Neuronal stem cell (in vitro differentiated cells): ENCODE results near the gene FBXW7.

Experiments
- DNase-seq: peaks from one replicate; pipeline ENCODE4 v3.0.0-alpha.2; 2013; ENCODE audit warnings: low spot score
- H2AFZ ChIP-seq: one replicate; pipeline ENCODE4 v1.6.1; 2013; ENCODE audit warnings: mild to moderate bottlenecking, low read length, inconsistent platforms
- H2AK5ac ChIP-seq: 2 replicates; pipeline ENCODE4 v1.6.1; 2013; ENCODE audit warnings: low read depth, mild to moderate bottlenecking, inconsistent platforms, low read length, moderate library complexity, mixed read lengths
- H2BK120ac ChIP-seq: 2 replicates; pipeline ENCODE4 v1.6.1; 2013; ENCODE audit warnings: low read depth, mild to moderate bottlenecking, inconsistent platforms, low read length, moderate library complexity, mixed read lengths
- H2BK12ac ChIP-seq: one replicate; pipeline ENCODE4 v1.6.1; 2013; ENCODE audit warnings: low read length, inconsistent platforms
- H2BK15ac ChIP-seq: 2 replicates; pipeline ENCODE4 v1.6.1; 2013; ENCODE audit warnings: mild to moderate bottlenecking, low read length, inconsistent platforms, mixed read lengths
- H2BK5ac ChIP-seq: one replicate; pipeline ENCODE4 v1.6.1; 2013; ENCODE audit warnings: inconsistent platforms, mild to moderate bottlenecking, low read length, moderate library complexity
- H3K14ac ChIP-seq: one replicate; pipeline ENCODE4 v1.6.1; 2013; ENCODE audit warnings: low read length, inconsistent platforms
- H3K18ac ChIP-seq: 2 replicates; pipeline ENCODE4 v1.6.1; 2013; ENCODE audit warnings: low read length, inconsistent platforms
- H3K23ac ChIP-seq: 2 replicates; pipeline ENCODE4 v1.6.1; 2013; ENCODE audit warnings: low read depth, mild to moderate bottlenecking, mixed read lengths, low read length, inconsistent platforms; ENCODE audit not compliant: poor library complexity
- H3K27ac ChIP-seq: replicated peaks from 3 replicates; pipeline ENCODE4 v1.5.1; 2013; ENCODE audit warnings: low read length, inconsistent platforms
- H3K27me3 ChIP-seq, 3 experiments: 2 replicates each; pipeline ENCODE4 v1.6.1; 2013; ENCODE audit warnings: low read length in 3 of 3, mild to moderate bottlenecking in 2 of 3, inconsistent platforms in 1 of 3, low read depth in 1 of 3, mixed read lengths in 1 of 3, moderate library complexity in 1 of 3; ENCODE audit not compliant: control insufficient read depth in 3 of 3, insufficient read depth in 3 of 3
- H3K36me3 ChIP-seq, 2 donors: replicated peaks in 1 of 2; 2 replicates each; pipeline ENCODE4 v1.6.1; 2013; ENCODE audit warnings: low read length in 2 of 2; ENCODE audit not compliant: control insufficient read depth in 2 of 2, insufficient read depth in 2 of 2
- H3K4ac ChIP-seq: 2 replicates; pipeline ENCODE4 v1.6.1; 2013; ENCODE audit warnings: inconsistent platforms, mild to moderate bottlenecking, low read length, moderate library complexity
- H3K4me1 ChIP-seq, 2 donors: 1 replicate in 1 of 2; 2 replicates in 1 of 2; pipeline ENCODE4 v1.6.1; 2013; ENCODE audit warnings: low read length in 2 of 2, low read depth in 1 of 2; ENCODE audit not compliant: control insufficient read depth in 2 of 2, insufficient read depth in 1 of 2
- H3K4me2 ChIP-seq: one replicate; pipeline ENCODE4 v1.6.1; 2013; ENCODE audit warnings: mild to moderate bottlenecking, low read length, inconsistent platforms; ENCODE audit not compliant: insufficient read depth, poor library complexity, severe bottlenecking
- H3K4me3 ChIP-seq, 2 donors: 2 replicates each; pipeline ENCODE4 v1.5.1; 2013; ENCODE audit warnings: low read length in 2 of 2, mild to moderate bottlenecking in 2 of 2, inconsistent platforms in 1 of 2, moderate library complexity in 1 of 2
- H3K79me1 ChIP-seq: one replicate; pipeline ENCODE4 v1.6.1; 2013; ENCODE audit warnings: low read depth, mild to moderate bottlenecking, inconsistent platforms, low read length, moderate library complexity
- H3K9ac ChIP-seq: one replicate; pipeline ENCODE4 v1.6.1; 2013; ENCODE audit warnings: mild to moderate bottlenecking, low read depth, low read length, inconsistent platforms; ENCODE audit not compliant: poor library complexity
- H3K9me3 ChIP-seq, 2 donors: replicated peaks in 1 of 2; 2 replicates each; pipeline versions ENCODE3 to v1.6.1; 2013; ENCODE audit warnings: low read length in 2 of 2, mild to moderate bottlenecking in 2 of 2, inconsistent platforms in 1 of 2, low read depth in 1 of 2, mixed read lengths in 1 of 2, moderate library complexity in 1 of 2; ENCODE audit not compliant: control insufficient read depth in 2 of 2, insufficient read depth in 1 of 2
- H4K8ac ChIP-seq: one replicate; pipeline ENCODE4 v1.6.1; 2013; ENCODE audit warnings: low read depth, mild to moderate bottlenecking, inconsistent platforms, low read length, moderate library complexity
- H4K91ac ChIP-seq: one replicate; pipeline ENCODE4 v1.6.1; 2013; ENCODE audit warnings: low read length, low read depth, mild to moderate bottlenecking, inconsistent platforms; ENCODE audit not compliant: poor library complexity
- WGBS, 2 donors: extraction: QIAGEN DNeasy Blood & Tissue Kit; methylation state at CpG; one replicate each; pipeline ENCODE4 v1.1.7; 2013; ENCODE audit warnings: missing lambda C conversion rate in 2 of 2, mixed read lengths in 1 of 2; ENCODE audit not compliant: insufficient read length in 2 of 2, insufficient replicate concordance in 1 of 2; ENCODE audit errors: extremely low coverage in 2 of 2; 5-methylcytosine and 5-hydroxymethylcytosine counted together

FBXW7 gene

GRCh38 chr4:152290366-152290921, 245.4 kb downstream of the FBXW7 start:
- Histone ChIP-seq H3K79me1 (no peaks in the 10 kb centered on the region), H3K23ac (no peak overlapping the region), H3K18ac (no peak overlapping the region), H2BK12ac (no peak overlapping the region), H3K9ac (no peak overlapping the region), H4K91ac (no peak overlapping the region), H4K8ac (no peak overlapping the region), H2BK15ac (no peak overlapping the region), H3K4me1 (no peaks in the 10 kb centered on the region), H3K36me3 (no peaks in the 10 kb centered on the region), H2BK5ac (no peak overlapping the region), H3K27me3 (peaks cover 0 to 14% (median 0%) of the 10 kb centered on the region in 3 experiments), H3K4ac (no peak overlapping the region), H3K27ac (no peak overlapping the region), H3K9me3 (no peaks in the 10 kb centered on the region), H3K14ac (no peak overlapping the region), H3K4me2 (no peak overlapping the region), H2BK120ac (no peak overlapping the region), H2AK5ac (no peak overlapping the region), H3K4me3 (no peak overlapping the region), H2AFZ (no peak overlapping the region)
- WGBS, 2 donors = no CpG with 5 or more reads among the region's 3 CpGs
- DNase-seq = no peak

DNA sequence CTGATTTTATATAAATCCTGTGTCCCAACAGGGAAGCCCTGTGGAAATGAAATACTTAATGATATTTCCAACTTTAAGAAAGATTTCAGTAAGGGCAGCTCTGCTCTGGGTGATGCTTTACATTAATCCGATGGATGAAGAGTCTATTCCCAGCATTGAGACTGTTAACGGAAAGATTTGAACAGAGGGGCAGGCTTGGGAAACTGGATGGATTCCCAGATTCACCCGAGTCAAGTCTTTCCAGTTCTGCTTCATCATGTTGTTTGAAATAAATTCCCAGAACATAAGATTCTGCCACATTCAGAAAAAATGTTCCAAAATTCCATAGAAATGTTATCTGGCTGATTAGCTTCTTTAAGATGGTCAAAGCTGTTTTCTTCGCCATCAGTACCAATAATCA, 246.0 kb downstream of the FBXW7 start:
- Histone ChIP-seq H2BK120ac (no peak overlapping the region), H3K4me1 (no peaks in the 10 kb centered on the region), H2BK15ac (no peak overlapping the region), H3K27me3 (peaks cover 0 to 9% (median 0%) of the 10 kb centered on the region in 3 experiments), H4K8ac (no peak overlapping the region), H3K9ac (no peak overlapping the region), H3K79me1 (no peaks in the 10 kb centered on the region), H4K91ac (no peak overlapping the region), H3K14ac (no peak overlapping the region), H3K36me3 (no peaks in the 10 kb centered on the region), H3K4me2 (no peak overlapping the region), H2AK5ac (no peak overlapping the region), H3K27ac (no peak overlapping the region), H3K4ac (no peak overlapping the region), H3K9me3 (no peaks in the 10 kb centered on the region), H2BK12ac (no peak overlapping the region), H2AFZ (no peak overlapping the region), H3K23ac (no peak overlapping the region), H3K18ac (no peak overlapping the region), H3K4me3 (no peak overlapping the region), H2BK5ac (no peak overlapping the region)
- DNase-seq = no peak
- WGBS, 2 donors = no CpG with 5 or more reads among the region's 4 CpGs

DNA sequence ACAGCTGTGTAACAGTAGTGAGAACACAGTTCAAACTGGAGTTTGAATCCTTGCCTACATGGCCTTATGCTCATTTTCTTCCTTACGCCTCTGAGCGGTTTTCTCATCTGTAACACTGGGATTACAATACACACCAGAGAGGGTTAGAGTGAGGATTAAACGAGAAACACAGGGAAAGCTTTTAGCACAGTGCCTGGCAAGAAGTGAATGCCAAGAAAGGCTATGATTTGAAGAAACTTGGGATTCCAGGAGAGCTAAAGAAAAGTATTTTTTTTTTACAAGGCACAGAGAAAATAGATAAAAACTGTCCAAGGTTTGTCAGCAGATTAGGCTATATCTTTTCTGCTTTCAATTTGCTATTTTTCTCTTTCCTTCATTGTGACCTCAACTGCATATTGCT, 246.4 kb downstream of the FBXW7 start:
- Histone ChIP-seq H3K4me1 (no peaks in the 10 kb centered on the region), H3K18ac (no peak overlapping the region), H3K4me3 (no peak overlapping the region), H4K8ac (no peak overlapping the region), H3K14ac (no peak overlapping the region), H3K23ac (no peak overlapping the region), H3K27me3 (peaks cover 0 to 6% (median 0%) of the 10 kb centered on the region in 3 experiments), H2AK5ac (no peak overlapping the region), H3K27ac (no peak overlapping the region), H3K4ac (no peak overlapping the region), H4K91ac (no peak overlapping the region), H3K9me3 (no peaks in the 10 kb centered on the region), H3K4me2 (no peak overlapping the region), H3K9ac (no peak overlapping the region), H2BK12ac (no peak overlapping the region), H2BK5ac (no peak overlapping the region), H2AFZ (no peak overlapping the region), H2BK120ac (no peak overlapping the region), H2BK15ac (no peak overlapping the region), H3K36me3 (no peaks in the 10 kb centered on the region), H3K79me1 (no peaks in the 10 kb centered on the region)
- no peak for DNase-seq
- WGBS, 2 donors = no CpG with 5 or more reads among the region's 3 CpGs

DNA sequence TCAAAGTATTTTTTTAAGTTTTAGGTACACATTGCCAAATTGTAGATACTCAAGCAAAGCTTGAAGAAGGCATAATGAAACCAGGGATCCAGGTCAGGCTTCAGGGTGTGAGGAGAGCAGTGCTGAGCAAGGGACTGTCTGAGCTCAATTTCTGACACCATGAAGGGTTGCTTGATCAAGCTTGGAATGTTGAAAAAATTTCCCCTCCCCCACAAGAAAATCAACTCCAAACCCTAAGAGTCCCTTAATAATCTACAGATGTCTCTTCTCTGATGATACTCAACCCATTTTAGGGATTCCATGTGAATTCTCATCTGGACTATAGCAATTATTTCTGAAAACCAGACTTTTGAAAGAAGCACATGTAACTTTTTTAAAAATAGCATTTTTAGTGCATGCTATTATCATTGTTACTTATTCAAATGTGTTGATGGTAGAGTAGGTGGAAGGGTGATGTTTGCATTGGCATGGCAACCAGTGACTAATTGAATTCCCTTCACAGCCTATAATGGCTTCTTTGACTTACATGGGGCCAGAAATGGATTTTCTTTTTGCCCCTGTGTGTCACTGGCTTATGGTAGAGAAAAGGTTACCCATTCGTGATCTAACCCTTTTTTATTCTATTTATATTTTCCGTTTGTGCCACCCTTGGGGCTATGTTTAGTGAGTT, 252.0 kb downstream of the FBXW7 start:
- Histone ChIP-seq H4K91ac (no peak overlapping the region), H3K18ac (no peak overlapping the region), H3K27ac (no peak overlapping the region), H2AK5ac (no peak overlapping the region), H2BK5ac (no peak overlapping the region), H3K27me3 (peaks cover 0 to 7% (median 0%) of the 10 kb centered on the region in 3 experiments), H3K23ac (no peak overlapping the region), H3K79me1 (no peaks in the 10 kb centered on the region), H3K9me3 (no peaks in the 10 kb centered on the region), H3K4me2 (no peak overlapping the region), H2BK15ac (no peak overlapping the region), H3K36me3 (no peaks in the 10 kb centered on the region), H3K4me1 (no peaks in the 10 kb centered on the region), H2BK120ac (no peak overlapping the region), H3K14ac (no peak overlapping the region), H3K9ac (no peak overlapping the region), H3K4me3 (no peak overlapping the region), H2BK12ac (no peak overlapping the region), H4K8ac (no peak overlapping the region), H3K4ac (no peak overlapping the region), H2AFZ (no peak overlapping the region)
- DNase-seq = no peak
- WGBS, 2 donors = no CpG with 5 or more reads among the region's 2 CpGs
